ENCODE measurements around the gene ADA.

Gene ADA

DNA sequence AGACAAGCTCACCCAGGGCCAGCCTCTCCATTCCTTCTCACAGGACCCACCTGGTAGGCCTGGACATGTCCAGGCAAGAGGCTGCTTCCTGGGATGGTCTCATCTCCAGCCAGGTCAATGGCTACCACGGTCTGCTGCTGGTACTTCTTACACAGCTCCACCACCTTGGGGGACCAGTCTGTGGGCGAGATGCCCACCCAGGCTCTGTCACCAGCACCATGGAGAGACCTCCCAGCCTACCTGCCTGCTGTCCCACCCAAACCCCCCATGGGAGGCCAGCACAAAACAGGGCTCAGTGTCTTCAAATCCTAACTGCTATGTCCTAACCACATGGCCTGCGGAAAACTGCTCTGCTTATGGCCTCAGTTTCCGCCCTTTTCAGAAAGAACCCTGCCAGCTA, 27.3 kb downstream of the ADA start:
- no peak for DNase-seq (ENCODE audit: low read depth)

DNA sequence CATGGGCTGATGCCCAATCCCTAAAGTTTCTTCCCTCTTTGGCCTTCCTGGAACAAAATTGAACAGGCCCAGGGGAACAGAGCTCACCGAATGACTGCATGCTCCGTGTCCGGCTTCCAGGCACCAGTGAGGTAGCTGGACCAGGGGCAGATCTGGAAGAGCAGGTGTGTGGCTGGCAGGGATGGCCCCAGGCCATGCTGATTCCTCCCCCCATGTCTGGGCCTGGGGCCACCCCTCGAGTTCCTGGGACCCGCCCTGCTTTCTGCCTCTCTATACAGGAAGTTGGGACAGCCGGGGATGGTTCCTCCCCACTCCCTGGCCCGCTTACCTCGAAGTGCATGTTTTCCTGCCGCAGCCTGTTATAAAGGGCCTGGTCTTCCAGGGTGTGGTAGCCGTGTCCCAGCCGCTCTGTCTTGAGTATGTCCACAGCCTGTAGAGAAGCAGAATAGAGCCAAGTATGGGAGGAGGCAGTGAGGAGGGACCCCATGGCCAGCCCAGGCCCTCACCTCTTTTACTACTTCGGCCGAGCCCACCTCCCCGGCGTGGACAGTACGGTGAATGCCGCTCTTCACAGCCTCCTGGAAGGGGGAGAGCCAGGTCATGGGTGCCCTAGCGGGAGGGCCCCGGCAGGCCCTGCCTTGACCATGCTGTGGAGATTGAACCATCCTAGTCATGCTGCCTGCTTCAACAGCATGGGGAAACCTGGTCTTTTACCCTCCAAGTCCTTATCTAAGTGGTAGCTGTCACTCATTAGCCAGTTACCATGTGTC, 28.8 kb downstream of the ADA start:
- DNase-seq (ENCODE audit: low read depth) = no peak

GRCh38 chr20:44621939-44622338, 29.6 kb downstream of the ADA start:
- no peak for DNase-seq (ENCODE audit: low read depth)

DNA sequence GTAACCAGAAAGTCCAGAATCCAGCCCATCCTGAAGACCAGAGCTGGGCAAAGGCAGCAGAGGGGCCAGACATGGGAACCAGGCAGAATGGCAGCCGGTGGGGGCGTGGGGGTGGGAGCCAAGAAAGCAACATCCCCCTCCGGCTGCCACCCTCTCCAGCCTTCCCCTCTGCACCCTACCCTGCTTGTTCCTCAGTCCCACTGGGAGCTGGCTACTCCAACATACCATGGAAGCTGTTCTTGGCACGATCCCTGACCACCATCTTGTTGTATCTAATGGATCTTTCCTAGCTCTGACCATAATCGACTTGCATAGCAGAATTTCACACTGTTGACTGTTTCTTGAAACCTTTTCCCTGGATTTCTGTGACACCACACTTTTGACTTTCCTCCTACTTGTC, 30.2 kb downstream of the ADA start:
- no peak for DNase-seq (ENCODE audit: low read depth)

- no peak for DNase-seq (ENCODE audit: low read depth)
These were observed 31.5 kb downstream of the ADA start for GRCh38 chr20:44620030-44620429.

DNA sequence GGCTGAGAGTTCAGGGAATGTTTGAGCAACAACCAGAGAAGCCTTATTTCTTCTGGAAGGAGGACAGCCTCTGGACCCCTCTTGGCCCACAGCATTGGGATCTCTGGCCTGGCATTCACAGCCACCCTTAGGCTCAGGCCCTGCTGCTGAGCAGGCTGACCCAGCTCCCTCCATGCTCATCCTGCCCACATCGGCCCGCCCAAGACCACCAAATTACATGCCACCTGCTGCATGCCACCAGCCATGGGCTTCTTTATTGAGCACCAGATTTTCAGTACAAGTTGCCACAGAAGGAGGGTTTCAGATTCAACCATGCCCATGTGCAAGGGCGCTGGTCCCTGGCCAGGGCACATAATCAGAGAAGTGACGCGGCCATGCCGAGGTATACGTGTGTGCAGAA, 32.2 kb downstream of the ADA start:
- no peak for DNase-seq (ENCODE audit: low read depth)

- no peak for DNase-seq (ENCODE audit: low read depth)
These were observed 33.2 kb downstream of the ADA start for GRCh38 chr20:44618318-44618731.

DNA sequence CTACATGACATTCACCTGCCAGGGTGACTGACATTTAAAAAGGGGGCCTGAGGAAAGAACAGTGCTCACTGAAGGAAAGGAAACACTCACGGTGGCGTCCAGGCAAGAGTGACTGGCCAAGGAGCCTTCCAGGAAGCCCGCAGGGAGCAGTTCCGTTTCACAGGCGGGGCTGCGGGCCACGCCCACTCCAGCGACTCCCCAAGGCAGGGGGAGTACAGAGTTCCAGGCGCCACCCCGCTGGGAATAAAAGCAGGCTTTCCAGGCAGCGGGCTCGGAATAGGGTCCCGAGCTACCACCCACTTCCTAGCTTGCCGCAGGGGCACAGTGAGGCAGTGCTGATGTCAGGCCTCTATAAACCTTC, 34.9 kb downstream of the ADA start:
- no peak for DNase-seq (ENCODE audit: low read depth)

DNA sequence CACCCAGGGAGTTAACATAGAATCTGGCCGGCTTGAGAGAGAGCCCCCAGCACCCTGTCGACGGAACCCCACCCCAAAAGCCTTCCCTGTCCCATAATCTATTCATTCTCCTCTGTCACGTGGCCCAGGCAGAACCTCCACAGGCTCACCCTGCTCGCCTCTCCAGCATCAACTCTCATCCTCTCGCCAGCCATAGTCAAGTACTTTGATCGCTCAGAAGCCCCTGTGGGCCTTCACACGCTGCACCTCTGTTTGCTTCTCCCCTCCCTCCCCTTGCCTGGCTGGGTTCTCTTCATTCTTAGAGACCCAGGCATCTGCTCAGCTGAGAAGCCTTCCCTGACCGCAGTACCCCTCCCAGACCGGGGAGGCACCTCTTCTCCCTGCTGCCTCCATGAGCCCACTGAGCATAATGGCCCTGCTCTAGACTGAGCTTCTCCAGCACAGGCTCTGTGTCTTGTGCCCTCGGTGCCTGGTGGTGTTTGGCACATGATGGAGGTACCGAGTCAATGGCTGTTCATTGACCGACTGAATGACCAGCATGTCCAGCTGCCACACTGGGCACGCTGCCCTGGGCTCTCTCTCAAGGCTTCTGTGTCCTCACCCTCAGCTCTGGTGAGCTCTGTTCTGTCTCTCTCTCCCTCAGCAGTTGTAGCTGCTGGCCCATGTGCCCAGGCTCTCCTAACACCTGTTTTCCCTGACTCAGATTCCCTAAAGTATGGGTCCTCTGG, 35.5 kb downstream of the ADA start:
- DNase-seq (ENCODE audit: low read depth) = no peak

DNA sequence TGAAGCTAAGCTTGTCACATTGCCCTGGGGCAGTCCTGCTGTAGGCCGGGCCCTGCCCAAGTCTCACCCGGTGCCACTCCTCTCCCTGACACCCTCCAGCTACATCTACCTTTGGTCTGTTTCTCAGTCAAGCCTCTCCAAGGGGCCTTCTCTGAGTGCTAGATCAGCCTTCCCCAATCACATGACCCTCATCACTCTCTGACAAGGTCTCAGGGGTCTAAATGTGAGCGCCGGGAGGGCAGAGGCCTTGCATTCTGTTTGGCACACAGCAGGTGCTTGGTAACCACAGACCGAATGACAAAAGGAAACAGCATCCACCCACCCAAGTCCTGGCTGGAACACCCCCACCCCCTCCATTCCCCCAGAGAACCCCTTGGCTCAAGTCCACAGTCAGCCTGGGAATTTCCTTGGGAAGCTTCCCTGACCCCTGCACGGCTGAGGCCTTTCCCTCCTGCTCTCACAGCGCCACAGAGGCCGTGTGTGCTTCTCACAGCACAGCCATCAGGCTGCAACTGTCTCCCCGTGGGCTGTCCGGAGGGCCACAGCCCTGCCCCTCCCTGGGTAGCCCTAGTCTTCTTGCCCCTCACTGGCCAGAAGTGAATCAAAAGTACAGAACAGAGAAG, 36.2 kb downstream of the ADA start:
- no peak for DNase-seq (ENCODE audit: low read depth)

- no peak for DNase-seq (ENCODE audit: low read depth)
These were observed 37.0 kb downstream of the ADA start for GRCh38 chr20:44614525-44614924.

- no peak for DNase-seq (ENCODE audit: low read depth)
These were observed 37.9 kb downstream of the ADA start for GRCh38 chr20:44613575-44613974.

GRCh38 chr20:44610313-44610962, 41.1 kb downstream of the ADA start:
- no peak for DNase-seq (ENCODE audit: low read depth)

DNA sequence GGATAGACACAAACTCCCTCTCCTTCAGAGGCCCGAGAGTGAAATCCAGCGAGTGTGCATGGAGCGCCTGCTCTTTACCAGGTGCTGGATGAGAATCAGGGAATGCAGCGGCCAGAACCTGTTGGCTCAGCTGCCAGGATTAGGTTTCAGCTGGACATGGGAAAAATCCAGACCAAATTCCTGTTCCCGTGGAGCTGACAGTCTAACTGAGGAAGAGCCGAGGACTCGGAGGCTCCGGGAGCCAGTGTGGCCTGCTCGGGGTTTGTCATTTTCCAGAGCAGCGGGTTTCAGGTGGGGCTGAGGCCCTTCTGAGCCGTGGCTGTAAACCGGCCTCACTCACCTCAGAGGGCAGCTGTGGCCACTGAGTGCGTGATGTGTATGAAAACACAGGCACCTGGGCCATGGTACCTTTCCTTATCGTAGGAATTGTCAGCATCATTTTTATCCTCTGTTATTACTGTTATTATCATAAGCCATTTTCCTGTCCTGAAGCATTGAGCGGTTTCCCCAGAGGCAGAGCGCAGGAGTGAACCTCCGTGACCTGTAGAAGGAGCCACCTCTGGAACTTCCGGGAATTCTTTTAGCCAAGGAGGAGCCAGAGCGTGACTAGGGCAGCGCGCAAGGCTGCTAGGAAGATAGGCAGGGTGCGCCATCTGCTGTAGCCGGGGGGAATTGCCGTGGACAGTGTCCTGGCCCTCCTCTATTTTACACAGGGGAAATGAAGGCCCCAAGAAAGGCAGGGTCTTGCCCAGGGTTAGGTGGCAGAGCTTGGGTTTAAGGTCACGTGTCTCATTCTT, 41.8 kb downstream of the ADA start:
- peak; percentile 36 for DNase-seq (ENCODE audit: low read depth)

DNA sequence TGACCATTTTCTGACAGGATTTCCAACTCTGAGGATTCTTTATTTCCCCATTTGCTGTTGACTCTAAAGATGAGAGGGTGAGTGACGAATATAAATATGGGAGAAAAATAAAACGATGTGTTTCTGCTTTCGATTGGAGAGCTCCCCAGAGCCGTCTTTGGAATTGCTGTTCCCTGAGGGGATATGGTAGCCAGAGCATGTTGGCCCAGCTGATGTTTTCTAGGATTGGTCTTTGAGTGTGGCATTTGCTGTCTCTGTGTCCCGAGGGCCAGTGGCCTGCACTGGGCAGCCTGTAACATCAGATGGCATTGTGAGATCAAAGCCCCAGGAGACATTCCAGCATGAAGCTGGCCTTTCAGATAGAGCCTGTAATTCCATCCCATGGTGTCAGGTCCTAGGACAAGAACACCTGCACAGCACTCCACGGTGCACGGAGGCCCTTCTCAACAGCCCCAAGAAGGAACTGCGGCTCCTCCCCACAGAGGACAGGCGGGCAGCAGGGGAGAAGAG, 42.4 kb downstream of the ADA start:
- DNase-seq (ENCODE audit: low read depth) = no peak

DNA sequence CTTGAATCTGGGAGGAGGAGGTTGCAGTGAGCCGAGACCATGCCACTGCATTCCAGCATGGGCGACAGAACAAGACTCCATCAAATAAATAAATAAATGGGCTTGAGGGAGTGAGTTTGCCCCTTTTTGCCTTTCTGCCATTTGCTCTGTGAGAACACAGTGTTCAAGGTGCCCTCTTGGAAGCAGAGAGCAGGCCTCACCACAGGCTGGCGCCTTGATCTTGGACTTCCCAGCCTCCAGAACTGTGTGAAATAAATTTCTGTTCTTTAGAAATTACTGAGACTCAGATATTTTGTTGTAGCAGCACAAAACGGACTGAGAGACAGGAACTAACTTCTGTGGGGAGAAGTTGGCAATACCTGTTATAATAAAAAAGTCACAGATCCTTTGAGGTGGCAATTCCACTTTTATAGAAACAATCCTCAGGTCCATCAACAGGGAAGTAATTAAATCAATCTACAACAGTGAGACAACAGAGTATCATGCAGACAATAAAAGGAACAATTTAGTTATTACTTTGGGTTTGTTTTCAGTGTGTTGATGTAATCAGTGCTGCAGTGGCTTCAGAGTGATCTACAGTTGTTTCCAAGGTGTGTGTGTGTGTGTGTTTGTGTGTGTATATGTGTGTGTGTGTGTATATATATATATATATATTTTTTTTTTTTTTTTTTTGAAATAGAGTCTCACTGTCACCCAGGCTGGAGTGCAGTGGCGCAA, 44.6 kb downstream of the ADA start:
- no peak for DNase-seq (ENCODE audit: low read depth)

- DNase-seq (ENCODE audit: low read depth) = no peak
These were observed 48.2 kb downstream of the ADA start for GRCh38 chr20:44603327-44603726.

- peak; percentile 50 for DNase-seq (ENCODE audit: low read depth)
These were observed 49.7 kb downstream of the ADA start for GRCh38 chr20:44601801-44602204.

GRCh38 chr20:44601236-44601671, 50.2 kb downstream of the ADA start:
- DNase-seq (ENCODE audit: low read depth) = no peak

DNA sequence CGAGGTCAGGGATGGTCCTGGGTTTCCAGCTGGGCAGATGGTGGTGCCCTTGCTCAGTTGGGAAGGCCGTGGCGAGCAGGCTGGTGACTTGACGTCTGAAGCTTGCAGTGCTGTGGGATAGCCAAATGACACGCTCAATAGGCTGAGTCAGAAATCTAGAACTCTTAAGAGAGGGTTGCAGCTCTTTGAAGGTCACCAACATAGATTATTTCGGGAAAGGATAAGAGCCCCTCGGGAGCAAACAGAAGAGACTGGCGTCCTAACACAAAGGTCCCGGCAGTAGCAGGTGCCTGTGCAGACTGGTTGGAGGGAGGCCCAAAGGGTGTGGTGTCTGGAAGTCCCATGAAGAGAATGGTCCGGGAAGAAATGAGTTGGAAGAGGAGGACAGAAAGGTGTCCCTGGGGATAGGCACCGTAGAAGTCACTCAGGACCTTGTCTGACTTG, 50.7 kb downstream of the ADA start:
- no peak for DNase-seq (ENCODE audit: low read depth)

DNA sequence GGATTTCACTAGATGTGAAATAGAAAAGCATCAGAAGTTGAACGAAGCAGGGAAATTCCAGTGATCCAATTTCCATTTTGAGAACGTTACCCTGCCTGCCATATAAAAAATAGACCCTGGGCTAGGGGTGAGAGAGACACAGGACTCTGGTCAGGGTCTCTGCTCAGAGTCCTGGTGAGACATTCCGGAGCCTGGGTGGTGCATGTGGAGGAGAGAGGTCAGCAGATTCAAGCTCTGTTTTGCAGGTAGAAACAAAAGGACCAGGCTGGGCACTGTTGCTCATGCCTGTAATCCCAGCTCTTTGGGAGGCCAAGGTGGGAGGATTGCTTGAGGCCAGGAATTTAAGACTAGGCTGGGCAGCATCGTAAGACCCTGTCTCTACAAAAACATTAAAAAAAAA, 51.2 kb downstream of the ADA start:
- no peak for DNase-seq (ENCODE audit: low read depth)

Data from GM04503 (cell line).